Measurements from ENCODE around the gene SRSF1. TPM values are rescaled to one million over a fixed set of nuclear protein-coding genes. Genes with fewer than 3 reads are reported as not detected.

SRSF1 gene
- total RNA-seq, 1 experiment from 2014 or later: 462 TPM

DNA sequence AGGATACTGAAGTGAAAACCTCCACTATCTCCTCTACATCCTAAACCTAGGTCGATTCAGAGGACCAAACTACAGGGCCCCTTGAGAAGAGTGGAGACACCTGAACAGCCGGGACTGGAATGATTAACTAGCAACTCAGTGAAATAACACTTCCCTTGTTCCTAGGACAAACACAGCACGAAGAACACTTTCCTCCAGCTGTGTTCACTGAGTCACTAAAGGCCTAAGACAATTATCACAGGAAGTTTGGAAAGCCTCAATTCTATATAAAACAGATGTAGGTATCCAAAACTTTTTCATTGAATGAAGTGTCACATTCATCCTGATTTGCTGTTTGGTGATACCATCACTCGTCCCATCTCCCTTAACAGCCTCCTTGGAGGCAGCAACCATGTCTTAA, 36.3 kb downstream of the SRSF1 start:
- no peaks in the 10 kb centered on the region for H4K20me1 ChIP-seq (ENCODE audit: control insufficient read depth, insufficient read depth, insufficient read length)
- no peaks in the 10 kb centered on the region for H3K79me2 ChIP-seq (ENCODE audit: insufficient read depth, low read length)
- no peak overlapping the region for H3K23ac ChIP-seq (ENCODE audit: insufficient read length, low read depth, low read length)
- H4K91ac ChIP-seq (ENCODE audit: insufficient read length, low read depth, low read length): no peak overlapping the region
- H3K36me3 Mint-ChIP-seq (ENCODE audit: insufficient read depth in 1 of 3, low read depth in 3 of 3): peaks cover 15 to 30% (median 24%) of the 10 kb centered on the region in 3 experiments; a peak in 6 of 7 replicates
- no peak overlapping the region for H3K18ac ChIP-seq (ENCODE audit: insufficient read length, low read depth, low read length)
- DNase-seq: no peak
- no peak overlapping the region for H2BK20ac ChIP-seq (ENCODE audit: low read depth, low read length, poor library complexity, severe bottlenecking)
- H3K56ac ChIP-seq (ENCODE audit: insufficient read length, low read depth, low read length): no peak overlapping the region
- H4K8ac ChIP-seq (replicated peaks; ENCODE audit: insufficient read length, low read depth, low read length): no peak overlapping the region
- H2BK5ac ChIP-seq (ENCODE audit: insufficient read length, low read length): no peak overlapping the region
- peaks cover 7 to 12% of the 10 kb centered on the region in 2 experiments for H3K4me1 Mint-ChIP-seq
- H2BK120ac ChIP-seq (ENCODE audit: low read depth, low read length, poor library complexity, severe bottlenecking): no peak overlapping the region
- H3K4ac ChIP-seq (ENCODE audit: low read depth, low read length): no peak overlapping the region
- H2BK12ac ChIP-seq (ENCODE audit: insufficient read length, low read depth, low read length): no peak overlapping the region
- no peak overlapping the region for H3K4me3 Mint-ChIP-seq
- no peak overlapping the region for H2AFZ ChIP-seq (ENCODE audit: low read length)
- no peak overlapping the region for H3K27ac ChIP-seq (ENCODE audit: insufficient read length, low read depth, low read length)
- H2AK5ac ChIP-seq (ENCODE audit: insufficient read length, low read length): no peak overlapping the region
- H4K5ac ChIP-seq (ENCODE audit: insufficient read length, low read depth, low read length): no peak overlapping the region
- no peaks in the 10 kb centered on the region for H3K9me3 ChIP-seq (ENCODE audit: control insufficient read depth, low read depth, low read length)
- H3K23me2 ChIP-seq (ENCODE audit: insufficient read length, low read depth, low read length, poor library complexity, severe bottlenecking): no peaks in the 10 kb centered on the region
- no peaks in the 10 kb centered on the region for H3K27me3 ChIP-seq (ENCODE audit: insufficient read depth, low read length)
- no peak overlapping the region for H3T11ph ChIP-seq (ENCODE audit: low read length)
- H3K9ac ChIP-seq (ENCODE audit: extremely low read depth, insufficient read length, low read length): no peak overlapping the region
- TF ChIP-seq, protein P1, sequence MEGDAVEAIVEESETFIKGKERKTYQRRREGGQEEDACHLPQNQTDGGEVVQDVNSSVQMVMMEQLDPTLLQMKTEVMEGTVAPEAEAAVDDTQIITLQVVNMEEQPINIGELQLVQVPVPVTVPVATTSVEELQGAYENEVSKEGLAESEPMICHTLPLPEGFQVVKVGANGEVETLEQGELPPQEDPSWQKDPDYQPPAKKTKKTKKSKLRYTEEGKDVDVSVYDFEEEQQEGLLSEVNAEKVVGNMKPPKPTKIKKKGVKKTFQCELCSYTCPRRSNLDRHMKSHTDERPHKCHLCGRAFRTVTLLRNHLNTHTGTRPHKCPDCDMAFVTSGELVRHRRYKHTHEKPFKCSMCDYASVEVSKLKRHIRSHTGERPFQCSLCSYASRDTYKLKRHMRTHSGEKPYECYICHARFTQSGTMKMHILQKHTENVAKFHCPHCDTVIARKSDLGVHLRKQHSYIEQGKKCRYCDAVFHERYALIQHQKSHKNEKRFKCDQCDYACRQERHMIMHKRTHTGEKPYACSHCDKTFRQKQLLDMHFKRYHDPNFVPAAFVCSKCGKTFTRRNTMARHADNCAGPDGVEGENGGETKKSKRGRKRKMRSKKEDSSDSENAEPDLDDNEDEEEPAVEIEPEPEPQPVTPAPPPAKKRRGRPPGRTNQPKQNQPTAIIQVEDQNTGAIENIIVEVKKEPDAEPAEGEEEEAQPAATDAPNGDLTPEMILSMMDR (conservative IDR thresholded peaks at IDR 0.05): no peak
- H3K4me1 ChIP-seq (ENCODE audit: insufficient read depth, low read length): peaks cover 2% of the 10 kb centered on the region; the same call in 1 of the 2 replicates
- no CpG with 5 or more reads among the region's 4 CpGs for WGBS (ENCODE audit: extremely low coverage, insufficient read length, low lambda C conversion rate)
- no peaks in the 10 kb centered on the region; the same call in 1 of the 2 replicates for H3K27me3 Mint-ChIP-seq (ENCODE audit: low read depth)
- H3K79me1 ChIP-seq (ENCODE audit: insufficient read depth, low read depth, low read length, poor library complexity, severe bottlenecking): no peaks in the 10 kb centered on the region
- H3K14ac ChIP-seq (ENCODE audit: insufficient read depth, low read length): no peak overlapping the region
- H3K9me3 Mint-ChIP-seq: no peaks in the 10 kb centered on the region
- H3K27ac Mint-ChIP-seq: no peak overlapping the region; a peak in 1 of 7 replicates
- no peak overlapping the region for H2BK15ac ChIP-seq (ENCODE audit: low read depth, low read length)
- no peak overlapping the region for H3K4me2 ChIP-seq (ENCODE audit: insufficient read depth, insufficient read length, low read length)

Data from H9 (cell line).